ENCODE results near the gene LIF.
A peak's percentile ranks its signal among the peaks of the same experiment; 100 is the strongest.

Gene LIF

DNA sequence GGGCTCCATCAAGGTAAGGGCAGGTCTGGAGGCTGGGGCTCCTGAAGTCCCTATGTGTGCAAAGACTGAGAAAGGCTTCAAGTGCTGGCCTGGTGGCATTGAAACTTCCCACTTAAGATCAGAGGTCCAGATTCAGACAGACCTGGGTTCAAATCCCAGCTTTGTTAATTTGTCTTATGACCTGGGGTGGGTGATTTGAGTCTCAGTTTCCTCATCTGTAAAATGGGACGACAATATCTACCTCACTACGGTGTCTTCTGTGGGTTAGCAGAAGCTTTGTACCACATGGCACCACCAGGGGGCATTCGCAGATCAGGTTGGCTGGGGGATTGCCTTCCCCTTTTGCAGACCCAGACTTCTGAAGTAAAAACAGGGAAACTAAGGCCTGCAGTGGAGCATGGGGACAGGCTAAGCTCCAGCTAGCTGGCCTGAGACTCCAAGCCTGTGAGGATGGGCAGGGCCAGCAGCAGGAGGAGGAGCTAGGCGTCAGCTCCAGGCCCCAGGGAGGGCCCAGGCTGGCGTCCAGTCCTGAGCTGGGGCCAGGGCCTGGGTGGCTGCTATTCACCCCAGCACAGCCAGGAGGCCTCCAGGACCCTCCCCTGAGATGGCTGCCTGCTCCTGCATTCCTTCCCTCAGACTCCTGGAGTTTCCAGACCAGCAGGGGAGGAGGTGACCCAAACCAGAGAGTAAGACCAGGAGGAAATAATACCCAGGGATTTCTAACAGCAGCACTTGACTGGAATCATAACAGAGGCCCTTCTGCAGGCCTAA is 41.3 kb upstream of the LIF start:
- ChIA-PET POLR2A (interaction anchor here (0.6 to 1.6 kb wide), 9 partner anchors 10 to 1129 kb away, joined by 3 to 18 read pairs (median 4); partner anchors contain the start of genes CCDC157, RNF215, SEC14L2 and SF3A1), CTCF (interaction anchor here (0.5 to 4.0 kb wide), 60 partner anchors 8 to 617 kb away, joined by 3 to 80 read pairs (median 4); partner anchors contain the start of genes CCDC157, RNF215, SEC14L2 and SF3A1)
- Histone ChIP-seq H3K36me3 (ENCODE audit: control insufficient read depth in 2 of 2, insufficient read depth in 1 of 2, low read length in 2 of 2) (peaks cover 0 to 27% of the 10 kb centered on the region in 2 experiments; a peak in 1 of 3 replicates), H3K27ac (ENCODE audit: extremely low read depth, low read depth, low read length) (no peak overlapping the region), H3K4me1 (ENCODE audit: control insufficient read depth, insufficient read depth, low read length) (no peaks in the 10 kb centered on the region; the same call in 1 of the 2 replicates), H3K9me3 (ENCODE audit: control insufficient read depth, insufficient read depth, low read depth, low read length) (no peaks in the 10 kb centered on the region), H3K4me3 (ENCODE audit: low read depth, low read length) (no peak overlapping the region)
- TF ChIP-seq ZFHX2 (tag by site-specific recombination; conservative IDR thresholded peaks at IDR 0.05) (no peak), OSR2 (tag by site-specific recombination; IDR thresholded peaks at IDR 0.05) (no peak), KLF17 (tag by site-specific recombination; IDR thresholded peaks at IDR 0.05) (peak; percentile 68; the same call in 1 of the 2 replicates), TSHZ1 (tag by site-specific recombination; IDR thresholded peaks at IDR 0.05; ENCODE audit: borderline replicate concordance) (0 out of 2 replicates have a peak, but pooled peaks have one; percentile 25), ZSCAN4 (tag by site-specific recombination; IDR thresholded peaks at IDR 0.05) (no peak), ZNF341 (tag by site-specific recombination; IDR thresholded peaks at IDR 0.05; ENCODE audit: low read depth) (no peak), ZNF274 (IDR thresholded peaks at IDR 0.05; ENCODE audit: low read length) (no peak), ZNF274 (tag by site-specific recombination; IDR thresholded peaks at IDR 0.05; ENCODE audit: borderline replicate concordance) (no peak), ZNF302 (tag by site-specific recombination; IDR thresholded peaks at IDR 0.05; ENCODE audit: low read depth) (no peak), ZBTB21 (tag by site-specific recombination; IDR thresholded peaks at IDR 0.05) (no peak), ZNF623 (tag by site-specific recombination; IDR thresholded peaks at IDR 0.05) (peak; percentile 35), PRDM2 (tag by site-specific recombination; IDR thresholded peaks at IDR 0.05; ENCODE audit: borderline replicate concordance) (no peak), ZNF202 (tag by site-specific recombination; IDR thresholded peaks at IDR 0.05; ENCODE audit: borderline replicate concordance) (no peak), ZNF292 (tag by site-specific recombination; IDR thresholded peaks at IDR 0.05; ENCODE audit: borderline replicate concordance, low read depth) (no peak), CTCF (tag by site-specific recombination; IDR thresholded peaks at IDR 0.05) (peak; percentile 84)
- TF ChIP-seq, protein P1, sequence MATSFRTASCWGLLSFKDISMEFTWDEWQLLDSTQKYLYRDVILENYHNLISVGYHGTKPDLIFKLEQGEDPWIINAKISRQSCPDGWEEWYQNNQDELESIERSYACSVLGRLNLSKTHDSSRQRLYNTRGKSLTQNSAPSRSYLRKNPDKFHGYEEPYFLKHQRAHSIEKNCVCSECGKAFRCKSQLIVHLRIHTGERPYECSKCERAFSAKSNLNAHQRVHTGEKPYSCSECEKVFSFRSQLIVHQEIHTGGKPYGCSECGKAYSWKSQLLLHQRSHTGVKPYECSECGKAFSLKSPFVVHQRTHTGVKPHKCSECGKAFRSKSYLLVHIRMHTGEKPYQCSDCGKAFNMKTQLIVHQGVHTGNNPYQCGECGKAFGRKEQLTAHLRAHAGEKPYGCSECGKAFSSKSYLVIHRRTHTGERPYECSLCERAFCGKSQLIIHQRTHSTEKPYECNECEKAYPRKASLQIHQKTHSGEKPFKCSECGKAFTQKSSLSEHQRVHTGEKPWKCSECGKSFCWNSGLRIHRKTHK (tag by site-specific recombination; IDR thresholded peaks at IDR 0.05) = no peak
- TF ChIP-seq, protein P2, sequence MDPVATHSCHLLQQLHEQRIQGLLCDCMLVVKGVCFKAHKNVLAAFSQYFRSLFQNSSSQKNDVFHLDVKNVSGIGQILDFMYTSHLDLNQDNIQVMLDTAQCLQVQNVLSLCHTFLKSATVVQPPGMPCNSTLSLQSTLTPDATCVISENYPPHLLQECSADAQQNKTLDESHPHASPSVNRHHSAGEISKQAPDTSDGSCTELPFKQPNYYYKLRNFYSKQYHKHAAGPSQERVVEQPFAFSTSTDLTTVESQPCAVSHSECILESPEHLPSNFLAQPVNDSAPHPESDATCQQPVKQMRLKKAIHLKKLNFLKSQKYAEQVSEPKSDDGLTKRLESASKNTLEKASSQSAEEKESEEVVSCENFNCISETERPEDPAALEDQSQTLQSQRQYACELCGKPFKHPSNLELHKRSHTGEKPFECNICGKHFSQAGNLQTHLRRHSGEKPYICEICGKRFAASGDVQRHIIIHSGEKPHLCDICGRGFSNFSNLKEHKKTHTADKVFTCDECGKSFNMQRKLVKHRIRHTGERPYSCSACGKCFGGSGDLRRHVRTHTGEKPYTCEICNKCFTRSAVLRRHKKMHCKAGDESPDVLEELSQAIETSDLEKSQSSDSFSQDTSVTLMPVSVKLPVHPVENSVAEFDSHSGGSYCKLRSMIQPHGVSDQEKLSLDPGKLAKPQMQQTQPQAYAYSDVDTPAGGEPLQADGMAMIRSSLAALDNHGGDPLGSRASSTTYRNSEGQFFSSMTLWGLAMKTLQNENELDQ (tag by site-specific recombination; IDR thresholded peaks at IDR 0.05; ENCODE audit: low read depth) = no peak

All from HEK293 (cell line).